Upper lobe of left lung (tissue), 6 donors: Measurements from ENCODE around the gene SV2C. TPM values are rescaled to one million over a fixed set of nuclear protein-coding genes. Genes with fewer than 3 reads are reported as not detected.

Experiments used
- ATAC-seq, 2 donors: fragments of 200-7000 bp; cut with Tn5 transposase; one replicate each; pipeline ENCODE4 v1.9.1; 2022; ENCODE audit warnings: mild to moderate bottlenecking in 2 of 2, moderate library complexity in 2 of 2; ENCODE audit not compliant: low FRiP score in 2 of 2
- DNase-seq, 2 donors: peaks; one replicate each; pipeline ENCODE4 v3.0.0-alpha.2; 2019 to 2020
- H3K27ac ChIP-seq, 4 donors: fragments of 200-600 bp; sonication (generic); one replicate each; pipeline ENCODE4 v1.5.1; 2016 to 2019
- H3K27me3 ChIP-seq, 4 donors: fragments of 200-600 bp; sonication (generic); one replicate each; pipeline ENCODE4 v1.5.1; 2017 to 2019
- H3K36me3 ChIP-seq, 4 donors: fragments of 200-600 bp; sonication (generic); one replicate each; pipeline ENCODE4 v1.5.1; 2016 to 2019
- H3K4me1 ChIP-seq, 4 donors: fragments of 200-600 bp; sonication (generic); one replicate each; pipeline ENCODE4 v1.5.1; 2018 to 2019
- H3K4me3 ChIP-seq, 4 donors: fragments of 200-600 bp; sonication (generic); one replicate each; pipeline ENCODE4 v1.5.1; 2017 to 2019; ENCODE audit warnings: mild to moderate bottlenecking in 2 of 4, moderate library complexity in 1 of 4
- H3K9me3 ChIP-seq, 4 donors: fragments of 200-600 bp; sonication (generic); one replicate each; pipeline ENCODE4 v1.5.1; 2018 to 2019
- EP300 ChIP-seq, 4 donors: sonication (generic); formaldehyde crosslinking; IDR thresholded peaks; one replicate each; pipeline ENCODE4 v1.5.1; 2017; ENCODE audit warnings: antibody characterized with exemption in 4 of 4, control low read depth in 2 of 4
- POLR2A ChIP-seq, 4 donors: fragments of 450-650 bp; IDR thresholded peaks; one replicate each; pipeline ENCODE4 v1.5.1; 2016 to 2017; ENCODE audit warnings: antibody characterized with exemption in 4 of 4, mild to moderate bottlenecking in 2 of 4
- POLR2AphosphoS5 ChIP-seq, 2 donors: sonication (generic); formaldehyde crosslinking; IDR thresholded peaks; one replicate each; pipeline ENCODE4 v1.5.1; 2017; ENCODE audit warnings: antibody characterized with exemption in 2 of 2
- WGBS, 2 donors: methylation state at CpG; one replicate each; pipeline ENCODE4 v1.1.5; 2017 to 2018; 5-methylcytosine and 5-hydroxymethylcytosine counted together
- total RNA-seq, 6 donors: library from RNA; depleted of rRNA in 4 of 6; stranded (reverse); fragments of >200 nt in 4 of 6; gene quantifications; one replicate each; pipeline versions ENCODE4 v1.1.0 to v1.2.1, GENCODE V29; 2016 to 2021
- TF ChIP-seq, protein P1 (sequence below), 6 experiments: fragments of 450-650 bp in 4 of 6; fragments of 200-600 bp in 2 of 6; sonication (generic) in 2 of 6; IDR thresholded peaks; one replicate each; pipeline ENCODE4 v1.5.1; 2016 to 2019; ENCODE audit warnings: antibody characterized with exemption in 6 of 6
- donor health status: DM: no; HTN: no; CAD: no; lungs with moderate emphysema.
- donor health status: DM: no; HTN: yes; CAD: no; lungs with severe emphysema.

SV2C gene
- total RNA-seq, 6 donors from 2014 or later: 0.15 to 0.51 (median 0.21) TPM; not detected in 2

DNA sequence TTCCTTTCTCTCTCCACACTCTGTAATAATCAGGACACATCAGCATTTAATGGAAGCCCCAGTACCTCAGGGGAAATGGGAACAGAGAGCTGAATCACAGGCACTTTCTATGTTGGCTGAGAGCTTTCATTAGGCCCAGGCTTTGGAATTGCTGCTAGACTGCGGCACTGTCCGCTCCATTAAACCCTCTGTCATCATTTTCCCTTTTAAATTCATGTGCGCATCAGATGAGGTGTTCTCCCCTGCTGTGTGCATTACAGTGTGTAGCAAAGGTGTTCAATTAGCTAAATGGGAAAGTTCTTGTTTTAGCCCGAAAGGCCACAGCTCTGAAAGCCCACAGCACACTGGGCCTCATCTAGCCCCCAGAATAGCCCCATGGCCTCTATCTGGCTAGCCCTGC lies 133.6 kb downstream of the SV2C start:
- WGBS, 2 donors: 96 to 100% methylated on average over 3 to 4 of the region's 4 CpGs
- no peak overlapping the region for H3K4me3 ChIP-seq
- ATAC-seq (no peak), DNase-seq (no peak)
- H3K36me3 ChIP-seq: no peaks in the 10 kb centered on the region
- no peaks in the 10 kb centered on the region for H3K9me3 ChIP-seq
- no peaks in the 10 kb centered on the region for H3K27me3 ChIP-seq
- no peak overlapping the region for H3K27ac ChIP-seq
- no peaks in the 10 kb centered on the region for H3K4me1 ChIP-seq
- TF ChIP-seq POLR2A (IDR thresholded peaks at IDR 0.05) (no peak), EP300 (IDR thresholded peaks at IDR 0.05) (no peak), POLR2AphosphoS5 (IDR thresholded peaks at IDR 0.05) (no peak)
- TF ChIP-seq, protein P1, sequence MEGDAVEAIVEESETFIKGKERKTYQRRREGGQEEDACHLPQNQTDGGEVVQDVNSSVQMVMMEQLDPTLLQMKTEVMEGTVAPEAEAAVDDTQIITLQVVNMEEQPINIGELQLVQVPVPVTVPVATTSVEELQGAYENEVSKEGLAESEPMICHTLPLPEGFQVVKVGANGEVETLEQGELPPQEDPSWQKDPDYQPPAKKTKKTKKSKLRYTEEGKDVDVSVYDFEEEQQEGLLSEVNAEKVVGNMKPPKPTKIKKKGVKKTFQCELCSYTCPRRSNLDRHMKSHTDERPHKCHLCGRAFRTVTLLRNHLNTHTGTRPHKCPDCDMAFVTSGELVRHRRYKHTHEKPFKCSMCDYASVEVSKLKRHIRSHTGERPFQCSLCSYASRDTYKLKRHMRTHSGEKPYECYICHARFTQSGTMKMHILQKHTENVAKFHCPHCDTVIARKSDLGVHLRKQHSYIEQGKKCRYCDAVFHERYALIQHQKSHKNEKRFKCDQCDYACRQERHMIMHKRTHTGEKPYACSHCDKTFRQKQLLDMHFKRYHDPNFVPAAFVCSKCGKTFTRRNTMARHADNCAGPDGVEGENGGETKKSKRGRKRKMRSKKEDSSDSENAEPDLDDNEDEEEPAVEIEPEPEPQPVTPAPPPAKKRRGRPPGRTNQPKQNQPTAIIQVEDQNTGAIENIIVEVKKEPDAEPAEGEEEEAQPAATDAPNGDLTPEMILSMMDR (IDR thresholded peaks at IDR 0.05): no peak

DNA sequence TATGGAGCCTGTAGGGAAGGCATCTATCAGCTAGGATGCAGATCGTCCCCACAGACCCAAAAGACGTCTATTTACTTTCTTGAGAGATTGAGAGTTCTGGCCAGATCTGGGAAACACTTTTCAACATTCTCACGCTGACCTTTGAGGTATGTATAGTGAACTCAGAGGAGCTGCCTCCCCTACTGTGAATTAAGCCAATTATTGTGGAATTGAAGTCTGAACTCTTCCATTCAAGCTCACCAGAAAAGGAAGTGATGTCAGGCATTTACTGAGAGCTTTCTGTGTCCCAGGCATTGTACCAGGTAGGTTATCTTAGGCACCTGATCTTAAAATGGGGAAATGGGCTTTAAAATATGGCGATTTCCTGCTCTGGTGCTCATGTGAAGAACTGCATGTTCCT lies 136.5 kb downstream of the SV2C start:
- H3K36me3 ChIP-seq: no peaks in the 10 kb centered on the region
- DNase-seq: no peak
- no peak for TF ChIP-seq POLR2AphosphoS5 (IDR thresholded peaks at IDR 0.05)
- TF ChIP-seq, protein P1 (IDR thresholded peaks at IDR 0.05): no peak
- no peaks in the 10 kb centered on the region for H3K9me3 ChIP-seq
- H3K27ac ChIP-seq: no peak overlapping the region
- no peak for ATAC-seq
- no peaks in the 10 kb centered on the region for H3K4me1 ChIP-seq
- 73 to 86% methylated on average over 4 of the region's 4 CpGs for WGBS, 2 donors
- no peak overlapping the region for H3K4me3 ChIP-seq
- H3K27me3 ChIP-seq: no peaks in the 10 kb centered on the region

DNA sequence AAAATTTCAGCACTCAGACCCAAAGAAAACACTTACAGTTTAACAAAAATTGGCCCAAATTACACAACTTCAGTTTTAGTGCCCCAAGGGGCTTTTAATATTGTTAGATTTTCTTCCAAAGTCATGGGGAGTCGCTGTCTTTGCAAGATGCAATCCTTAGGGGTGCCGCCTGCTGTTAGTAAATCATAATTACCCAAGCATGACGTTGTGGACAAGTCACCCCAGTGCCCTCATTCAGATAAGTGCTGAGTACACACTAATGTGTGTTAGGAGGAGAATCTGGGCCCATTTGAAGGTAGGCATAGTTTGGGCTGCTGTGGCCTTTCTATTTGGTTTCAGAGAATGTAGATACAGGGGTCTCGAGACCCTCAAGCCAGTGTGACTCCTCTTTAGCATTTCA lies 138.1 kb downstream of the SV2C start:
- H3K27ac ChIP-seq: no peak overlapping the region
- H3K36me3 ChIP-seq: no peaks in the 10 kb centered on the region
- DNase-seq: no peak
- no peaks in the 10 kb centered on the region for H3K27me3 ChIP-seq
- H3K9me3 ChIP-seq: no peaks in the 10 kb centered on the region
- no peak for TF ChIP-seq POLR2A (IDR thresholded peaks at IDR 0.05)
- no peak for TF ChIP-seq POLR2AphosphoS5 (IDR thresholded peaks at IDR 0.05)
- TF ChIP-seq EP300 (IDR thresholded peaks at IDR 0.05): no peak
- TF ChIP-seq, protein P1 (IDR thresholded peaks at IDR 0.05): no peak
- no peaks in the 10 kb centered on the region for H3K4me1 ChIP-seq
- H3K4me3 ChIP-seq: no peak overlapping the region
- no peak for ATAC-seq
- WGBS, 2 donors: 77 to 78% methylated on average over 4 of the region's 4 CpGs

DNA sequence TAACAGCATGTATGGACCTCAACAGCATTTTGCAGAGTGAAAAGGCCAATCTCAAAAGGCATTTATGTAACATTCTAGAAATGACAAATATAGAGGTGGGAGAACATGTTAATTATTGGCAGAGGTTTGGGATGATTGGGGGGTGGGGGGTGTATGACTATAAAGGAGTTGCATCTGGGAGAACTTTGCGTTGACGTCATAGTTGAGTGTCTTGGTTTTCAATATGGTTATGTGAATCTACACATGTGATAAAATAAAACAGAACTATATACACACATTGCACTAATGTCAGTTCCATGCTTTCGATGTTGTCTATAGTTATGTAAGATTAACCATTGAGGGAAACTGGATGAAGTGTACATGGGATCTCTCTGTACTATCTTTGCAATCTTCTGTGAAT lies 139.1 kb downstream of the SV2C start:
- Histone ChIP-seq H3K27ac (no peak overlapping the region), H3K36me3 (no peaks in the 10 kb centered on the region), H3K4me1 (no peaks in the 10 kb centered on the region), H3K4me3 (no peak overlapping the region), H3K27me3 (no peaks in the 10 kb centered on the region), H3K9me3 (no peaks in the 10 kb centered on the region)
- DNase-seq (no peak), ATAC-seq (no peak)
- WGBS, 2 donors: 92 to 97% methylated on average over 3 of the region's 3 CpGs
- TF ChIP-seq EP300 (IDR thresholded peaks at IDR 0.05) (no peak), POLR2A (IDR thresholded peaks at IDR 0.05) (no peak), POLR2AphosphoS5 (IDR thresholded peaks at IDR 0.05) (no peak)
- TF ChIP-seq, protein P1 (IDR thresholded peaks at IDR 0.05): no peak

DNA sequence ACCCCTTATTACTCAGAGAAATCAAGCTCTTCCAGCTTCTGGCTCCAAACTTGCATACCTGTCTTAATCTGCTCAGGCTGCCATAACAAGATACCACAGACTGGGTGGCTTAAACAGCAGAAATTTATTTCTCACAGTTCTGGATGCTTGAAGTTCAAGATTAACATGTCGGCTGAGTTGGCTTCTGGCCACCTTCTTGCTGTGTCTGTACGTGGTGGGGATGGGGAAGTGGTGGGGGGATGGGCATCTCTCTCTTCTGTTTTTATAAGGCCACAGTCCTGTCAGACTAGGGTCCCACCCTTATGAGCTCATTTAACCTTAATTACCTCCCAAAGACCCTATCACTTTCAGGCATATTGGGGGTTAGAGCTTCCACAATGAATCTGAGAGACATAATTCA lies 140.5 kb downstream of the SV2C start:
- TF ChIP-seq EP300 (IDR thresholded peaks at IDR 0.05): no peak
- no peak for TF ChIP-seq POLR2AphosphoS5 (IDR thresholded peaks at IDR 0.05)
- TF ChIP-seq, protein P1 (IDR thresholded peaks at IDR 0.05): no peak
- no peak for TF ChIP-seq POLR2A (IDR thresholded peaks at IDR 0.05)
- H3K4me3 ChIP-seq: no peak overlapping the region
- ATAC-seq (no peak), DNase-seq (no peak)
- no peak overlapping the region for H3K27ac ChIP-seq
- H3K27me3 ChIP-seq: no peaks in the 10 kb centered on the region
- WGBS, 2 donors: 8 to 28% methylated on average over 2 of the region's 2 CpGs
- H3K9me3 ChIP-seq: no peaks in the 10 kb centered on the region
- H3K4me1 ChIP-seq: no peaks in the 10 kb centered on the region
- no peaks in the 10 kb centered on the region for H3K36me3 ChIP-seq
